Activated CD8-positive, alpha-beta memory T cell treated with anti-CD3 and anti-CD28 coated beads for 1 hour (primary cell): ENCODE results near the gene KIZ.

Source experiments
- DNase-seq, 2 donors: peaks; one replicate each; pipeline ENCODE4 v3.0.0-alpha.2; 2020; ENCODE audit warnings: low read depth in 1 of 2; ENCODE audit errors: extremely low read depth in 1 of 2

KIZ gene

GRCh38 chr20:21173485-21173884 lies 47.6 kb downstream of the KIZ start:
- no peak for DNase-seq

- DNase-seq, result no peak
Measured at GRCh38 chr20:21174516-21175239, 48.8 kb downstream of the KIZ start.

- no peak for DNase-seq
Measured at GRCh38 chr20:21175433-21175832, 49.6 kb downstream of the KIZ start.

GRCh38 chr20:21177767-21178166 lies 51.9 kb downstream of the KIZ start:
- DNase-seq, result no peak

- no peak for DNase-seq
Measured at GRCh38 chr20:21179757-21180156, 53.9 kb downstream of the KIZ start.

GRCh38 chr20:21180248-21180647 lies 54.4 kb downstream of the KIZ start:
- no peak for DNase-seq

- DNase-seq, result no peak
Measured at GRCh38 chr20:21181028-21181427, 55.1 kb downstream of the KIZ start.

- DNase-seq, result no peak
Measured at GRCh38 chr20:21182832-21183563, 57.1 kb downstream of the KIZ start.

GRCh38 chr20:21183722-21184121 lies 57.8 kb downstream of the KIZ start:
- DNase-seq, result no peak

GRCh38 chr20:21184819-21185218 lies 58.9 kb downstream of the KIZ start:
- no peak for DNase-seq

GRCh38 chr20:21185849-21186248 lies 60.0 kb downstream of the KIZ start:
- no peak for DNase-seq

GRCh38 chr20:21189761-21190523 lies 64.1 kb downstream of the KIZ start:
- DNase-seq, result no peak

- no peak for DNase-seq
Measured at GRCh38 chr20:21190869-21191268, 65.0 kb downstream of the KIZ start.

- no peak for DNase-seq
Measured at GRCh38 chr20:21191839-21192238, 66.0 kb downstream of the KIZ start.

GRCh38 chr20:21202259-21202658 lies 76.4 kb downstream of the KIZ start:
- no peak for DNase-seq

- no peak for DNase-seq
Measured at GRCh38 chr20:21203088-21203656, 77.3 kb downstream of the KIZ start.

GRCh38 chr20:21206584-21206983 lies 80.7 kb downstream of the KIZ start:
- DNase-seq, result no peak

GRCh38 chr20:21208999-21209398 lies 83.1 kb downstream of the KIZ start:
- DNase-seq, result no peak

- DNase-seq, result no peak
Measured at GRCh38 chr20:21209668-21210067, 83.8 kb downstream of the KIZ start.

- no peak for DNase-seq
Measured at GRCh38 chr20:21213691-21214090, 87.8 kb downstream of the KIZ start.

GRCh38 chr20:21214431-21214830 lies 88.5 kb downstream of the KIZ start:
- no peak for DNase-seq
